GM19240 (cell line): ENCODE results near the gene DLAT.
A peak's percentile ranks its signal among the peaks of the same experiment; 100 is the strongest.
"Not testable (repeated sequence)": the region's sequence is repeated elsewhere in the genome, so short reads cannot be mapped to it uniquely, and the experiment has no call there.

Source experiments
- DNase-seq: peaks from one replicate; pipeline ENCODE4 v3.0.0; 2011; ENCODE audit warnings: low spot score; ENCODE audit not compliant: insufficient read length

The DLAT gene

GRCh38 chr11:112049777-112050176 is 24.6 kb downstream of the DLAT start:
- no peak for DNase-seq

GRCh38 chr11:112050721-112051120 is 25.5 kb downstream of the DLAT start:
- no peak for DNase-seq

GRCh38 chr11:112051768-112052167 is 26.6 kb downstream of the DLAT start:
- DNase-seq: no peak

- DNase-seq: no peak
These were observed 32.0 kb downstream of the DLAT start for GRCh38 chr11:112057170-112057569.

- DNase-seq: no peak
These were observed 32.9 kb downstream of the DLAT start for GRCh38 chr11:112058103-112058502.

- DNase-seq: no peak
These were observed 37.7 kb downstream of the DLAT start for GRCh38 chr11:112062923-112063322.

GRCh38 chr11:112073941-112074811 is 49.0 kb downstream of the DLAT start, which contains the start of the genes NKAPD1 and PIH1D2:
Gene NKAPD1 (plus strand): TSS chr11:112074299. CDS start chr11:112075575, 1,276 bp downstream.
Gene PIH1D2 (minus strand): TSS chr11:112074017. CDS start chr11:112073174, 843 bp downstream.
- DNase-seq: peak; percentile 50

- DNase-seq: no peak
These were observed 57.5 kb downstream of the DLAT start for GRCh38 chr11:112082729-112083128.

- DNase-seq: peak; percentile 28
These were observed 60.7 kb downstream of the DLAT start for GRCh38 chr11:112085822-112086421.

GRCh38 chr11:112086422-112087191 is 61.4 kb downstream of the DLAT start, which contains the start of the genes SDHD and TIMM8B:
Gene SDHD (plus strand): TSS chr11:112086873. CDS start chr11:112086908, 35 bp downstream.
Gene TIMM8B (minus strand): TSS chr11:112086756. CDS start chr11:112086723, 33 bp downstream.
- peak; percentile 91 for DNase-seq

GRCh38 chr11:112087212-112087611 is 62.0 kb downstream of the DLAT start:
- no peak for DNase-seq

- not testable (repeated sequence) for DNase-seq
These were observed 70.1 kb downstream of the DLAT start for GRCh38 chr11:112095302-112095701.

GRCh38 chr11:112096194-112096593 is 71.0 kb downstream of the DLAT start:
- no peak for DNase-seq

GRCh38 chr11:112097734-112098528 is 72.7 kb downstream of the DLAT start:
- no peak for DNase-seq

- no peak for DNase-seq
These were observed 75.3 kb downstream of the DLAT start for GRCh38 chr11:112100462-112100861.

- DNase-seq: no peak
These were observed 78.2 kb downstream of the DLAT start for GRCh38 chr11:112103446-112103845.

GRCh38 chr11:112106070-112106469 is 80.9 kb downstream of the DLAT start:
- no peak for DNase-seq
